Measurements from ENCODE around the gene STARD13. TPM values are rescaled to one million over a fixed set of nuclear protein-coding genes. Genes with fewer than 3 reads are reported as not detected.

The STARD13 gene, protein sequence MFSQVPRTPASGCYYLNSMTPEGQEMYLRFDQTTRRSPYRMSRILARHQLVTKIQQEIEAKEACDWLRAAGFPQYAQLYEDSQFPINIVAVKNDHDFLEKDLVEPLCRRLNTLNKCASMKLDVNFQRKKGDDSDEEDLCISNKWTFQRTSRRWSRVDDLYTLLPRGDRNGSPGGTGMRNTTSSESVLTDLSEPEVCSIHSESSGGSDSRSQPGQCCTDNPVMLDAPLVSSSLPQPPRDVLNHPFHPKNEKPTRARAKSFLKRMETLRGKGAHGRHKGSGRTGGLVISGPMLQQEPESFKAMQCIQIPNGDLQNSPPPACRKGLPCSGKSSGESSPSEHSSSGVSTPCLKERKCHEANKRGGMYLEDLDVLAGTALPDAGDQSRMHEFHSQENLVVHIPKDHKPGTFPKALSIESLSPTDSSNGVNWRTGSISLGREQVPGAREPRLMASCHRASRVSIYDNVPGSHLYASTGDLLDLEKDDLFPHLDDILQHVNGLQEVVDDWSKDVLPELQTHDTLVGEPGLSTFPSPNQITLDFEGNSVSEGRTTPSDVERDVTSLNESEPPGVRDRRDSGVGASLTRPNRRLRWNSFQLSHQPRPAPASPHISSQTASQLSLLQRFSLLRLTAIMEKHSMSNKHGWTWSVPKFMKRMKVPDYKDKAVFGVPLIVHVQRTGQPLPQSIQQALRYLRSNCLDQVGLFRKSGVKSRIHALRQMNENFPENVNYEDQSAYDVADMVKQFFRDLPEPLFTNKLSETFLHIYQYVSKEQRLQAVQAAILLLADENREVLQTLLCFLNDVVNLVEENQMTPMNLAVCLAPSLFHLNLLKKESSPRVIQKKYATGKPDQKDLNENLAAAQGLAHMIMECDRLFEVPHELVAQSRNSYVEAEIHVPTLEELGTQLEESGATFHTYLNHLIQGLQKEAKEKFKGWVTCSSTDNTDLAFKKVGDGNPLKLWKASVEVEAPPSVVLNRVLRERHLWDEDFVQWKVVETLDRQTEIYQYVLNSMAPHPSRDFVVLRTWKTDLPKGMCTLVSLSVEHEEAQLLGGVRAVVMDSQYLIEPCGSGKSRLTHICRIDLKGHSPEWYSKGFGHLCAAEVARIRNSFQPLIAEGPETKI
- 10 to 100 TPM; 28.7 to 32.9 TPM for total RNA-seq
- long read RNA-seq, partial matches to known transcripts = 8 of 16 reads
- long read RNA-seq, other reads (novel, unspliced or antisense) = 8 of 16 reads

DNA sequence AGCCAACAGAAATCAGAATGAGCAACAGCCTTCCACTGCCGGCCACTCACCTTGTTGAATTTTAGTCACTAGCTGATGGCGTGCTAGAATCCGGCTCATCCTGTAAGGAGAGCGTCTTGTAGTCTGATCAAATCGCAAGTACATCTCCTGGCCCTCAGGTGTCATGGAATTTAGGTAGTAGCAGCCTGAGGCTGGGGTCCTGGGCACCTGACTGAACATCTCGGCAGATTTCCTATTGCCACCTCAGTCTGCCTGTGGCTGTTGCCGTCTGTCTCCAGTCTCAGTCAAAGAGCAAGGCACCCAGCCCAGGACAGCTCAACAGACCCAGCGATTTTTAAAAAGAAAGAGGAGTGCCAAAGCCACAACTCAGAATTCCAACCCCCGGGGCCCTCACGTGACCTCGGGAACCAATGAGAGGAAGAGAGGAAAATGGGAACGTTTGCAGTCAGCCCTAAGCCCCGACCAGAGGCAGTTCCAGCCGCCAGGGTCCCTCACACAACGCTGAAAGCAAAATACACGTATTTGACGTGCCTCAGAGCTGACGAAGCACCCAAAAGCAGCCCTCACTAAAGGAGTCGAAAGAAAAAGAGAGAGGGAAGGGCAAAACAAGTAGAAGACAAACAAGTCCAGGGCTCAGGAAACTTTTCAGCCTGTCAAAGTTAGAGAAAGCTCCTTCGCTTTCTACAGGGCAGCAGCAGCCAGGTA, at the start of gene STARD13:
Gene STARD13, minus strand, starts transcription at position 336 of the 705 bp plus-strand sequence. Its CDS starts 117 bp downstream, at position 219.
- intact Hi-C loops (cut with DNase I, micrococcal nuclease) = loop anchor here in 1 of 2 donors (10.0 kb wide), 1 partner anchor 249 kb away; no protein-coding TSS in a partner anchor
- DNase-seq (peak; percentile 90 to 93), ATAC-seq (peak; percentile 92)

DNA sequence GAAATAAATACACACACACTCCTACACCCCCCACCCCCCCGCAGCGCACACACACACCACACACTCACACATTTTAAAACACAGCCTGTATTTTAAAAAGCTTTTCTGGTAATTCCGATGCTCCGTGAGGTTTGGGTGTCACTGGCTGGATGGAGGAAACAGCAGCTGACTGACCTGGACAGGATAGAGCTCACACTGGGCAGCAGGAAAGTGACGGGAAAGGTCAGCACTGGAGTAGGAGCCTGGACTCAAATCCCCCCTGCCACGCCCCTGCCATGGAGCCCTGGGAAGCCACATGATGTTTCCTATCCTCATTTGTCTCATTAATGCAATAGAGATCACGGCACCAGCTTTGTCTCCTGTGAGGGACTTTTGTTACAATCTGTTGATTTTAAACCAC, 49.3 kb upstream of the STARD13 start:
- no peak for DNase-seq
- intact Hi-C loops (cut with DNase I, micrococcal nuclease) = no loop called here
- ATAC-seq = no peak

- DNase-seq (no peak), ATAC-seq (no peak)
- intact Hi-C loops (cut with DNase I, micrococcal nuclease) = no loop called here
These were observed 46.4 kb upstream of the STARD13 start for GRCh38 chr13:33331962-33332361.

GRCh38 chr13:33330483-33330882, 44.9 kb upstream of the STARD13 start:
- ATAC-seq (no peak), DNase-seq (no peak)
- intact Hi-C loops (cut with DNase I, micrococcal nuclease) = no loop called here

DNA sequence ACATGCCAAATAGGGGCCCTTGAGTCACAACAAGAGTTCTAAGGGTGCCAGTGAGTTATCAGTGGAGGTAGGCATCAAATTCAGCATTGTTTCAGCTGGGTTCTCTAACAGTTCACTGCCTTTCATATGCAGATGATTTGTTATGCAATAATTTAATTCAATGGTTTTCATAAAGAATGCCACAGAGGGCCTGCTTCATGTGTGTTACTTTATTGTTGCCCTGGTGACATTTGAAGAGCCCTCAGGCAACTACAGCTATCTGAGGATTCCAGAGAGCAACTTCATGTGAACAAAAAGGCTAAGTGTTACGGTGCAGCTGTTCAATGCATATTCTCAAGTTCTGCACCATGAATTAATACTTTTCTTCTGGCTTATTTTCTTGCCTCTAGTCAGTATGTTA, 43.1 kb upstream of the STARD13 start:
- intact Hi-C loops (cut with DNase I, micrococcal nuclease) = no loop called here
- ATAC-seq = no peak

DNA sequence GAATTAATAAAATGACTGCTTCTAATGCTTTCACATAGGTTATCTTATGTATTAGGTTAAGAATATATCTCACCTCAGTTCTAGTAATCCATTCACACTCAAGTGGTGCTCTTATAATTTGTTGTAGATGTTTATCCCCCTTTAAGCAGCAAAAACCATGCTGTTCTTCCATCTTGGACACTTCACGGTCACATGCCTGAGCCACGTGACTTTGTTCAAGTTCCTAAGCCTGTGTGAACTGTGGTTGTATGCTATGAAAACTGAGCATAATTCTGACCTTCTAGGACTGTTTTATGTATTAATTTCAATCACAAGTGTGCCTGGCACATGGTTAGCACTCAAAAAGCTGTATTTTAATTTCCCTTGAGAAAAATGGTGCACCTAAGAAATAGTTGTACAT, 41.2 kb upstream of the STARD13 start:
- DNase-seq = no peak
- peak; percentile 34 for ATAC-seq
- intact Hi-C loops (cut with DNase I, micrococcal nuclease) = no loop called here

More for the DNA sequence above, 43.1 kb upstream of the STARD13 start:
- DNase-seq = no peak

GRCh38 chr13:33326246-33326645, 40.7 kb upstream of the STARD13 start:
- ATAC-seq (peak; percentile 77), DNase-seq (no peak)
- intact Hi-C loops (cut with DNase I, micrococcal nuclease) = no loop called here

GRCh38 chr13:33323801-33324510, 38.4 kb upstream of the STARD13 start:
- intact Hi-C loops (cut with DNase I, micrococcal nuclease) = no loop called here
- ATAC-seq (no peak), DNase-seq (no peak)

DNA sequence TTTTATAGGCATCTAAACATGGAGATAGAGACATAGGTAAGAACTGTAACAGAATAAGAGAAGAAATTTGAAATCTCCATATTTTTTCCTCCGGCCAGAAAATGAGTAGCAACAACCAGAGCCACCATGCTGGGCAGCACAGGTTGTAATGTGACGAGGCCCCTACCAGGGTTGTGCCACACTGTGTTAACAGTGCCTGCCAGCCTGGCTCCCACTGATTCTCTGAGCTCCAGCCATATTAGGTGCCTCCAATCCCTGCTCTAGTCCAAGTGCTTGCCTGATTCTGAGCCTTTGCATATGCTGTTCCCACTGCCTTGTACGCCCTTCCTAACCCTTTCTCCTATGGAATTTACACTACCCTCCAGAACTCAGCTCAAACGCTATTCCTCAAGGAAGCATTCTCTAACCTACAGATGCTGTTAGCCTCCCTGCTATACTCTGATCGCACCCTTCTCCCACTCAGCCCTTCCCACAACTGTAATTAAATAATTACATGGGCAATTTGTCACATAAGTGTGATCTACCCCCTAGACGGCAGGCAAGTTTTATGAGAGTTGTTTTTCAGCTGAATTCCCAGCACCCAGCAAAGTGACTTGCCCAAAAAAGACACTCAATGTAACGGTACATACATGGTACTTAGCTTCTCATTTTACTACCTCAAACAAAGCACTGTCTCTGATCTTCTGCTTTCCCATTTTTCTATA, 37.6 kb upstream of the STARD13 start:
- DNase-seq = no peak
- ATAC-seq = no peak

GRCh38 chr13:33322543-33322809, 36.9 kb upstream of the STARD13 start:
- ATAC-seq (no peak), DNase-seq (peak in 1 of 2 donors; percentile 11)
- intact Hi-C loops (cut with DNase I, micrococcal nuclease) = no loop called here

More for the DNA sequence above, 37.6 kb upstream of the STARD13 start:
- intact Hi-C loops (cut with DNase I, micrococcal nuclease) = no loop called here

GRCh38 chr13:33321686-33322542, 36.4 kb upstream of the STARD13 start:
- intact Hi-C loops (cut with DNase I, micrococcal nuclease) = no loop called here
- DNase-seq = no peak
- no peak for ATAC-seq

DNA sequence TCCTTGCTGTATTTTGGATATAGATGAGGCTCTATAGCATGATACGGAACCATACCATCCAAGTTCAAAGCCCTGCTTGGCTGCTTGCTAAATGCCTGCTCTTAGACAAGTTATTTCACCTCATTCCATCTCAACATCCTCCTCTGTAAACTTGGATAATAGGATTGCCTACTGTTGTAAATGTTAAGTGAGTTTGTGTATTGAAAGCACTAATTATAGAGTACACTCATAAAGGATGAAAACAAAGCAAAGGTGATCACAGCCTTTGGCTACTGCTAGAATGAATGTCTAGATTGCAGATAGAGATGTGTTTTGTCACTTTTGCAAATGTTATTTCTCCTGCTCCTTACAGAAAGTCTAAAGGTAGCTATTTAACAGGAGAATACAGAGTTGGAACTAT, 34.3 kb upstream of the STARD13 start:
- peak; percentile 79 for ATAC-seq
- intact Hi-C loops (cut with DNase I, micrococcal nuclease) = no loop called here
- no peak for DNase-seq

- no peak for DNase-seq
- ATAC-seq = no peak
- intact Hi-C loops (cut with DNase I, micrococcal nuclease) = no loop called here
These were observed 33.2 kb upstream of the STARD13 start for GRCh38 chr13:33318744-33319143.

- DNase-seq (no peak), ATAC-seq (no peak)
- intact Hi-C loops (cut with DNase I, micrococcal nuclease) = no loop called here
These were observed 32.5 kb upstream of the STARD13 start for GRCh38 chr13:33318037-33318436.

DNA sequence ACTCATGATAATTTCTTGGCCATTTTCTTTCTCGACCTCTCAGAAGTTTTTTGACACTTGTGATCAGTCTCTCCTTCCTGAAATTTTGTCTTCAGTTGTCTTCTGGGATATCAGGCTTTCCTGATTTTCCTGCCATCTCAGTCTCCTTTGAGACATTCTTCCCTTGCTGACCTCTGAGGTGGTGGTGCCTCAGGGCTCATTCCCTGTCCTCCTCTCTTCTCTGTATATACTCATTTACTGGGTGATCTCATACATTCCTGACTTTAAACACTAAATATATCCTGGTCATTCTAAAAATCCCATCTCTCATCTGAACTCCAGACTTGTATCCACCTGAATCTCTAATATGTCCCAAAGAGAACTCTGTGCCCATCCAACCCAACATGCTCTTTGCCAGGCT, 31.3 kb upstream of the STARD13 start:
- intact Hi-C loops (cut with DNase I, micrococcal nuclease) = no loop called here
- ATAC-seq = no peak
- DNase-seq = no peak

DNA sequence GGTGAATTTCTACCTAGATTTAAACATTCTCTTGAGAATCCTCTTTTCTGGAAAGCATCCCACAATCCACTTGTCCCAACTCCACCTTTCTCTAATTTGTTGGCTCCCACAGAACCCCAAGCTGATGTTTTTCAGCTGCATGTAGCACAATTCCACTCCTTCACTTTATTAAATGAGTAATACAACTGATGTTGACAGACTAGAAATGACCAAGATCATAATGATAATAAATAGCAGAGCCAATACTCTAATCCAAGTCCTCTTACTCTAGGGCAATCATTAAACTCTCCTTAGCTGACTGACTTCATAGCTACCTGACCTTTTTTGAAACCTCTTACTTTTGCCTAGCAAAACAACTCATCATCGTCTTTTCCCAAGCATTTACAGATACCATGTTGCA, 27.9 kb upstream of the STARD13 start:
- ATAC-seq (no peak), DNase-seq (no peak)
- intact Hi-C loops (cut with DNase I, micrococcal nuclease) = no loop called here

DNA sequence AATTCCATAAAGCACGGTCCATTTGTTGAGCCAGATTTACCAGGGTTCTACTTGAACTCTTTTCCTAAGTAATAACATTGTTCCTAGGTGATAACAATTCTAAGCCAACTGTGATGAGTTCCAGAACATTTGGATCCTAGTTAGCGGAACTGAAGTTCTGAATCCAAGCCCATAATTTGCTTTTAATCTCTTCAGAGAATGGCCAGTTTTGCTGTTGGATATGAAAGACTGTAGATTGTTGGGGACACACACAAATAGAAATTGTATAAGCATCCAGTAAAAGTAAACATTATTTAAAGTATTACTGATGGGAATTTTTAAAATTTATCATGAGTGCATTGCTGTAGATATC, 27.3 kb upstream of the STARD13 start:
- intact Hi-C loops (cut with DNase I, micrococcal nuclease) = no loop called here

More for the DNA sequence above, 27.3 kb upstream of the STARD13 start:
- no peak for ATAC-seq
- DNase-seq = no peak

Data from left colon (tissue), 2 donors.